GM12878 (cell line): Measurements from ENCODE around the gene BEST4. TPM values are rescaled to one million over a fixed set of nuclear protein-coding genes. Genes with fewer than 3 reads are reported as not detected.

Experiments
- ATF7 ChIP-seq: fragments of 450-650 bp; IDR thresholded peaks from 2 replicates; pipeline ENCODE4 v1.6.1; 2016; ENCODE audit warnings: low read depth, mild to moderate bottlenecking
- BACH1 ChIP-seq: fragments of 450-650 bp; IDR thresholded peaks from 2 replicates; pipeline ENCODE4 v1.6.1; 2017; ENCODE audit warnings: mild to moderate bottlenecking, borderline replicate concordance
- CBX3 ChIP-seq: fragments of 200-600 bp; sonication (generic); IDR thresholded peaks from 2 replicates; pipeline ENCODE4 v1.6.1; 2016; ENCODE audit warnings: low read depth, borderline replicate concordance
- CBX5 ChIP-seq: sonication (generic); IDR thresholded peaks from 2 replicates; pipeline ENCODE4 v1.6.1; 2016; ENCODE audit warnings: low read depth, moderate library complexity, mild to moderate bottlenecking, inconsistent platforms
- CHD1 ChIP-seq: IDR thresholded peaks from 2 replicates; pipeline ENCODE4 v1.6.1; 2012; ENCODE audit warnings: low read depth, low read length, improper control_type of control experiment
- CHD2 ChIP-seq: IDR thresholded peaks from 2 replicates; pipeline ENCODE4 v1.6.1; 2011; ENCODE audit warnings: low read depth, low read length, improper control_type of control experiment, borderline replicate concordance
- CREM ChIP-seq: IDR thresholded peaks from 2 replicates; pipeline ENCODE4 v1.6.1; 2014; ENCODE audit warnings: antibody characterized with exemption, low read depth
- GATAD2B ChIP-seq: fragments of 450-650 bp; conservative IDR thresholded peaks from 2 replicates; pipeline ENCODE4 v1.6.1; 2017; ENCODE audit warnings: low read depth, mild to moderate bottlenecking, moderate library complexity
- HCFC1 ChIP-seq: fragments of 150-350 bp; IDR thresholded peaks from 2 replicates; pipeline ENCODE4 v1.6.1; 2014; ENCODE audit warnings: low read length
- JUNB ChIP-seq: IDR thresholded peaks from 2 replicates; pipeline ENCODE4 v1.6.1; 2016; ENCODE audit warnings: antibody characterized with exemption, mild to moderate bottlenecking
- JUND ChIP-seq: IDR thresholded peaks from 2 replicates; pipeline ENCODE4 v1.6.1; 2012; ENCODE audit warnings: low read depth, mild to moderate bottlenecking, low read length, improper control_type of control experiment, moderate library complexity
- MEF2A ChIP-seq: IDR thresholded peaks from 2 replicates; pipeline ENCODE4 v1.6.1; 2011; ENCODE audit warnings: low read depth, mild to moderate bottlenecking, low read length, moderate library complexity; ENCODE audit not compliant: insufficient read depth
- MEF2B ChIP-seq: fragments of 450-650 bp; IDR thresholded peaks from 2 replicates; pipeline ENCODE4 v1.6.1; 2018; ENCODE audit warnings: mild to moderate bottlenecking, moderate library complexity; ENCODE audit not compliant: partially characterized antibody, poor library complexity, severe bottlenecking
- NRF1 ChIP-seq: conservative IDR thresholded peaks from 2 replicates; pipeline ENCODE4 v1.6.1; 2011; ENCODE audit warnings: mild to moderate bottlenecking, low read depth, low read length, improper control_type of control experiment
- SMC3 ChIP-seq: IDR thresholded peaks from 2 replicates; pipeline ENCODE4 v1.6.1; 2011; ENCODE audit warnings: low read length, improper control_type of control experiment, borderline replicate concordance
- STAT3 ChIP-seq: IDR thresholded peaks from 2 replicates; pipeline ENCODE4 v1.6.1; 2011; ENCODE audit warnings: low read depth, low read length, improper control_type of control experiment
- TAF1 ChIP-seq: IDR thresholded peaks from 2 replicates; pipeline ENCODE4 v1.6.1; 2011; ENCODE audit warnings: mild to moderate bottlenecking, low read depth, low read length, borderline replicate concordance
- TBL1XR1 ChIP-seq: IDR thresholded peaks from 2 replicates; pipeline ENCODE4 v1.6.1; 2012; ENCODE audit warnings: low read depth, low read length, improper control_type of control experiment
- polyA plus RNA-seq, 11 experiments: library from polyadenylated mRNA; depleted of rRNA in 4 of 11; unstranded in 6 of 11; stranded (reverse) in 5 of 11; fragments of >200 nt; fragmentation: Nextera tagmentation in 4 of 11; fragmentation: Illumina TruSeq in 1 of 11; extraction: Ambion mirVana in 4 of 11; extraction: Trizol in 1 of 11; gene quantifications; 1 replicate in 1 of 11; 2 replicates in 10 of 11; pipeline versions ENCODE4 v1.2.1 to v1.2.3, GENCODE V29; 2011 to 2016; ENCODE audit warnings: inconsistent platforms in 2 of 11, missing spikeins in 2 of 11, low read depth in 1 of 11
- total RNA-seq, 4 experiments: library from RNA; depleted of rRNA in 3 of 4; stranded (reverse); fragments of >200 nt in 3 of 4; fragmentation: Illumina TruSeq in 1 of 4; extraction: Trizol in 1 of 4; gene quantifications; 2 replicates each; pipeline versions ENCODE4 v1.2.1 to v1.2.3, GENCODE V29; 2013 to 2021
- TF ChIP-seq, protein P1 (sequence below): IDR thresholded peaks from 2 replicates; pipeline ENCODE4 v1.6.1; 2012; ENCODE audit warnings: improper control_type of control experiment, low read depth, low read length; ENCODE audit not compliant: insufficient replicate concordance
- TF ChIP-seq, protein P2 (sequence below): IDR thresholded peaks from 2 replicates; pipeline ENCODE4 v1.6.1; 2011; ENCODE audit warnings: borderline replicate concordance, low read depth, mild to moderate bottlenecking, moderate library complexity, mixed read lengths, low read length; ENCODE audit not compliant: insufficient read depth; ENCODE audit errors: extremely low read length
- TF ChIP-seq, protein P3 (sequence below): IDR thresholded peaks from 2 replicates; pipeline ENCODE4 v1.6.1; 2012; ENCODE audit warnings: low read depth, low read length, improper control_type of control experiment
- TF ChIP-seq, protein P4 (sequence below): fragments of 150-350 bp; IDR thresholded peaks from 2 replicates; pipeline ENCODE4 v1.6.1; 2014; ENCODE audit warnings: mild to moderate bottlenecking, low read depth, low read length

The BEST4 gene
- total and polyA plus RNA-seq, 10 of the 15 experiments (the other 5 are each of a cell fraction or from before 2014, with no cell fraction given), result 0.06 to 1.3 (median 0.42) TPM

DNA sequence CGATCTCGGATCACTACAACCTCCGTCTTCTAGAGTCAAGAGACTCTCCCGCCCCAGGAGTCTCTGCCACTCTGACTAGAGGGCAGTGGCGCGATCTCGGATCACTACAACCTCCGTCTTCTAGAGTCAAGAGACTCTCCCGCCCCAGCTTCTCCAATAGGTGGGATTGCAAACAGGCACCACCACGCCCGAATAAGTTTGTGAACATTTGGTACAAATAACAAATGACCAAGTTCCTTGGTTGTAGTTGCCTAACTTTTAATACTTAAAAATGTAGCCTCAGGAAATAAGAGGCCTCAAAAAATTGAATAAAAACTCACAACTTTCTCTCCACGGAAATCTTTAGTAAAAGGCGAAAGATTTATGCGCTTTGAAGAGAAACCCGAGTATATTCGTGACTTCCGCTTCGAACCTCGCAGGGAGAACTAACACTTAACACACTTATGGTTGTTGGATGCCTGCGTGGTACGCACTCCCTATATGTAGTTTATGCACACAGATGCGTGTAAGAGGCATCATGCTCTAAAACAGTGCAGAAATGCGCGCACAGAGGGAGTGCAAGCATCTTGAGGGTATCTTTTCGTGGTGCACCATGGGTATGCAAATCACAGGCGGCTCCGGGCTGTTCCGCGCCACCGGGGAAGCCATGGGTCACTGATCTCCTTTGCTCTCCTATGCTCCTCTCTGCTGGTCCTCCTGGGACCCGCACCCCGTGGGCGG, 31.8 kb upstream of the BEST4 start (continued):
- TF ChIP-seq, protein P1, sequence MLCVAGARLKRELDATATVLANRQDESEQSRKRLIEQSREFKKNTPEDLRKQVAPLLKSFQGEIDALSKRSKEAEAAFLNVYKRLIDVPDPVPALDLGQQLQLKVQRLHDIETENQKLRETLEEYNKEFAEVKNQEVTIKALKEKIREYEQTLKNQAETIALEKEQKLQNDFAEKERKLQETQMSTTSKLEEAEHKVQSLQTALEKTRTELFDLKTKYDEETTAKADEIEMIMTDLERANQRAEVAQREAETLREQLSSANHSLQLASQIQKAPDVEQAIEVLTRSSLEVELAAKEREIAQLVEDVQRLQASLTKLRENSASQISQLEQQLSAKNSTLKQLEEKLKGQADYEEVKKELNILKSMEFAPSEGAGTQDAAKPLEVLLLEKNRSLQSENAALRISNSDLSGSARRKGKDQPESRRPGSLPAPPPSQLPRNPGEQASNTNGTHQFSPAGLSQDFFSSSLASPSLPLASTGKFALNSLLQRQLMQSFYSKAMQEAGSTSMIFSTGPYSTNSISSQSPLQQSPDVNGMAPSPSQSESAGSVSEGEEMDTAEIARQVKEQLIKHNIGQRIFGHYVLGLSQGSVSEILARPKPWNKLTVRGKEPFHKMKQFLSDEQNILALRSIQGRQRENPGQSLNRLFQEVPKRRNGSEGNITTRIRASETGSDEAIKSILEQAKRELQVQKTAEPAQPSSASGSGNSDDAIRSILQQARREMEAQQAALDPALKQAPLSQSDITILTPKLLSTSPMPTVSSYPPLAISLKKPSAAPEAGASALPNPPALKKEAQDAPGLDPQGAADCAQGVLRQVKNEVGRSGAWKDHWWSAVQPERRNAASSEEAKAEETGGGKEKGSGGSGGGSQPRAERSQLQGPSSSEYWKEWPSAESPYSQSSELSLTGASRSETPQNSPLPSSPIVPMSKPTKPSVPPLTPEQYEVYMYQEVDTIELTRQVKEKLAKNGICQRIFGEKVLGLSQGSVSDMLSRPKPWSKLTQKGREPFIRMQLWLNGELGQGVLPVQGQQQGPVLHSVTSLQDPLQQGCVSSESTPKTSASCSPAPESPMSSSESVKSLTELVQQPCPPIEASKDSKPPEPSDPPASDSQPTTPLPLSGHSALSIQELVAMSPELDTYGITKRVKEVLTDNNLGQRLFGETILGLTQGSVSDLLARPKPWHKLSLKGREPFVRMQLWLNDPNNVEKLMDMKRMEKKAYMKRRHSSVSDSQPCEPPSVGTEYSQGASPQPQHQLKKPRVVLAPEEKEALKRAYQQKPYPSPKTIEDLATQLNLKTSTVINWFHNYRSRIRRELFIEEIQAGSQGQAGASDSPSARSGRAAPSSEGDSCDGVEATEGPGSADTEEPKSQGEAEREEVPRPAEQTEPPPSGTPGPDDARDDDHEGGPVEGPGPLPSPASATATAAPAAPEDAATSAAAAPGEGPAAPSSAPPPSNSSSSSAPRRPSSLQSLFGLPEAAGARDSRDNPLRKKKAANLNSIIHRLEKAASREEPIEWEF, result no peak
- TF ChIP-seq BACH1, result peak; percentile 98
- TF ChIP-seq NRF1, result no peak
- TF ChIP-seq, protein P2, sequence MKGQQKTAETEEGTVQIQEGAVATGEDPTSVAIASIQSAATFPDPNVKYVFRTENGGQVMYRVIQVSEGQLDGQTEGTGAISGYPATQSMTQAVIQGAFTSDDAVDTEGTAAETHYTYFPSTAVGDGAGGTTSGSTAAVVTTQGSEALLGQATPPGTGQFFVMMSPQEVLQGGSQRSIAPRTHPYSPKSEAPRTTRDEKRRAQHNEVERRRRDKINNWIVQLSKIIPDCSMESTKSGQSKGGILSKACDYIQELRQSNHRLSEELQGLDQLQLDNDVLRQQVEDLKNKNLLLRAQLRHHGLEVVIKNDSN, result no peak
- no peak for TF ChIP-seq JUND
- peak; percentile 61; the same call in 1 of the 2 replicates for TF ChIP-seq TAF1
- TF ChIP-seq MEF2A, result peak; percentile 87
- peak; percentile 57 for TF ChIP-seq MEF2B
- TF ChIP-seq, protein P3, sequence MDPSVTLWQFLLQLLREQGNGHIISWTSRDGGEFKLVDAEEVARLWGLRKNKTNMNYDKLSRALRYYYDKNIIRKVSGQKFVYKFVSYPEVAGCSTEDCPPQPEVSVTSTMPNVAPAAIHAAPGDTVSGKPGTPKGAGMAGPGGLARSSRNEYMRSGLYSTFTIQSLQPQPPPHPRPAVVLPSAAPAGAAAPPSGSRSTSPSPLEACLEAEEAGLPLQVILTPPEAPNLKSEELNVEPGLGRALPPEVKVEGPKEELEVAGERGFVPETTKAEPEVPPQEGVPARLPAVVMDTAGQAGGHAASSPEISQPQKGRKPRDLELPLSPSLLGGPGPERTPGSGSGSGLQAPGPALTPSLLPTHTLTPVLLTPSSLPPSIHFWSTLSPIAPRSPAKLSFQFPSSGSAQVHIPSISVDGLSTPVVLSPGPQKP, result peak; percentile 79; the same call in 1 of the 2 replicates
- peak; percentile 61 for TF ChIP-seq ATF7
- peak; percentile 46; the same call in 1 of the 2 replicates for TF ChIP-seq GATAD2B
- TF ChIP-seq TBL1XR1, result peak; percentile 27; the same call in 1 of the 2 replicates
- peak; percentile 51; the same call in 1 of the 2 replicates for TF ChIP-seq CHD2
- peak; percentile 85; the same call in 1 of the 2 replicates for TF ChIP-seq STAT3
- no peak for TF ChIP-seq CHD1
- TF ChIP-seq, protein P4, sequence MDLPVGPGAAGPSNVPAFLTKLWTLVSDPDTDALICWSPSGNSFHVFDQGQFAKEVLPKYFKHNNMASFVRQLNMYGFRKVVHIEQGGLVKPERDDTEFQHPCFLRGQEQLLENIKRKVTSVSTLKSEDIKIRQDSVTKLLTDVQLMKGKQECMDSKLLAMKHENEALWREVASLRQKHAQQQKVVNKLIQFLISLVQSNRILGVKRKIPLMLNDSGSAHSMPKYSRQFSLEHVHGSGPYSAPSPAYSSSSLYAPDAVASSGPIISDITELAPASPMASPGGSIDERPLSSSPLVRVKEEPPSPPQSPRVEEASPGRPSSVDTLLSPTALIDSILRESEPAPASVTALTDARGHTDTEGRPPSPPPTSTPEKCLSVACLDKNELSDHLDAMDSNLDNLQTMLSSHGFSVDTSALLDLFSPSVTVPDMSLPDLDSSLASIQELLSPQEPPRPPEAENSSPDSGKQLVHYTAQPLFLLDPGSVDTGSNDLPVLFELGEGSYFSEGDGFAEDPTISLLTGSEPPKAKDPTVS, result no peak
- TF ChIP-seq HCFC1, result no peak
- no peak for TF ChIP-seq CBX3
- peak; percentile 71 for TF ChIP-seq JUNB
- peak; percentile 83 for TF ChIP-seq CREM
- no peak for TF ChIP-seq SMC3
- TF ChIP-seq CBX5, result peak; percentile 93
